Smooth muscle cell (in vitro differentiated cells): ENCODE data around the gene LRRFIP1. TPM values are rescaled to one million over a fixed set of nuclear protein-coding genes. Genes with fewer than 3 reads are reported as not detected.

Experiments used
- DNase-seq: peaks from one replicate; lab custom pipeline; 2025; ENCODE audit not compliant: unreplicated experiment; lab: John Stamatoyannopoulos, UW
- H2AFZ ChIP-seq: fragments of 200-600 bp; sonication (generic); 2 replicates; pipeline ENCODE4 v1.6.0; 2016; ENCODE audit warnings: antibody characterized with exemption, low read depth, mild to moderate bottlenecking
- H3F3A ChIP-seq: fragments of 200-600 bp; sonication (generic); 2 replicates; pipeline ENCODE4 v1.6.0; 2017; ENCODE audit warnings: antibody characterized with exemption, low read depth
- H3K27ac ChIP-seq: fragments of 200-600 bp; sonication (generic); 2 replicates; pipeline ENCODE4 v1.5.1; 2016; ENCODE audit warnings: low read depth, mild to moderate bottlenecking
- H3K27me3 ChIP-seq: fragments of 200-600 bp; sonication (generic); 2 replicates; pipeline ENCODE4 v1.6.1; 2016; ENCODE audit warnings: low read depth, mild to moderate bottlenecking
- H3K36me3 ChIP-seq: fragments of 200-600 bp; sonication (generic); 2 replicates; pipeline ENCODE4 v1.5.1; 2016; ENCODE audit warnings: low read depth
- H3K4me1 ChIP-seq: fragments of 200-600 bp; sonication (generic); 2 replicates; pipeline ENCODE4 v1.5.1; 2016; ENCODE audit warnings: low read depth
- H3K4me2 ChIP-seq: fragments of 200-600 bp; sonication (generic); 2 replicates; pipeline ENCODE4 v1.6.0; 2016; ENCODE audit warnings: mild to moderate bottlenecking
- H3K4me3 ChIP-seq: fragments of 200-600 bp; sonication (generic); 2 replicates; pipeline ENCODE4 v1.5.1; 2016; ENCODE audit warnings: mild to moderate bottlenecking
- H3K79me2 ChIP-seq: fragments of 200-600 bp; sonication (generic); 2 replicates; pipeline ENCODE4 v1.6.0; 2016; ENCODE audit warnings: low read depth, mild to moderate bottlenecking
- H3K9ac ChIP-seq: fragments of 200-600 bp; sonication (generic); 2 replicates; pipeline ENCODE4 v1.6.0; 2016; ENCODE audit warnings: low read depth
- H3K9me3 ChIP-seq: fragments of 200-600 bp; sonication (generic); replicated peaks from 2 replicates; pipeline ENCODE4 v1.5.1; 2016; ENCODE audit warnings: low read depth
- H4K20me1 ChIP-seq: fragments of 200-600 bp; sonication (generic); 2 replicates; pipeline ENCODE4 v1.6.0; 2016; ENCODE audit warnings: low read depth
- CTCF ChIP-seq: fragments of 200-600 bp; sonication (generic); IDR thresholded peaks from 2 replicates; pipeline ENCODE4 v1.5.1; 2017; ENCODE audit warnings: borderline replicate concordance, mild to moderate bottlenecking, antibody characterized with exemption; ENCODE audit not compliant: insufficient read depth, poor library complexity, severe bottlenecking
- WGBS: methylation state at CpG from one replicate; pipeline ENCODE4 v1.1.7; 2016; ENCODE audit warnings: low lambda C conversion rate; 5-methylcytosine and 5-hydroxymethylcytosine counted together
- polyA plus RNA-seq: library from polyadenylated mRNA; unstranded; fragments of >200 nt; fragmentation: Nextera tagmentation; extraction: Ambion mirVana; gene quantifications from 2 replicates; pipeline ENCODE4 v1.2.1, GENCODE V29; 2016
- total RNA-seq: library from RNA; depleted of rRNA; stranded (reverse); fragments of >200 nt; gene quantifications from 2 replicates; pipeline ENCODE4 v1.2.3, GENCODE V29; 2014

The LRRFIP1 gene
- total and polyA plus RNA-seq, 2 experiments from 2014 or later: 36.2 to 65.1 TPM

- Histone ChIP-seq H3K27me3 (no peaks in the 10 kb centered on the region), H3K79me2 (peaks cover 68% of the 10 kb centered on the region), H3K4me2 (no peak overlapping the region), H4K20me1 (peaks cover 87% of the 10 kb centered on the region), H2AFZ (no peak overlapping the region), H3F3A (no peaks in the 10 kb centered on the region), H3K36me3 (no peaks in the 10 kb centered on the region), H3K27ac (no peak overlapping the region), H3K9ac (no peak overlapping the region), H3K9me3 (no peaks in the 10 kb centered on the region), H3K4me3 (no peak overlapping the region), H3K4me1 (peaks cover 3% of the 10 kb centered on the region)
- TF ChIP-seq CTCF: no peak
- 88% methylated on average over 27 of the region's 27 CpGs for WGBS
- DNase-seq: no peak
Measured at GRCh38 chr2:237708491-237708890, 81.1 kb downstream of the LRRFIP1 start.

- no peak overlapping the region for H3K27ac ChIP-seq
- TF ChIP-seq CTCF: no peak
- WGBS: 89% methylated on average over 6 of the region's 6 CpGs
- H2AFZ ChIP-seq: no peak overlapping the region
- no peaks in the 10 kb centered on the region for H3K9me3 ChIP-seq
- H3K27me3 ChIP-seq: no peaks in the 10 kb centered on the region
- DNase-seq: no peak
- H4K20me1 ChIP-seq: peaks cover 90% of the 10 kb centered on the region
- no peaks in the 10 kb centered on the region for H3K36me3 ChIP-seq
- peaks cover 3% of the 10 kb centered on the region for H3K4me1 ChIP-seq
- H3K79me2 ChIP-seq: peaks cover 72% of the 10 kb centered on the region
- H3F3A ChIP-seq: peaks cover 2% of the 10 kb centered on the region
- H3K4me3 ChIP-seq: no peak overlapping the region
- H3K4me2 ChIP-seq: no peak overlapping the region
- no peak overlapping the region for H3K9ac ChIP-seq
Measured at GRCh38 chr2:237708961-237709360, 81.6 kb downstream of the LRRFIP1 start.

- Histone ChIP-seq H2AFZ (no peak overlapping the region), H3K4me1 (peaks cover 17% of the 10 kb centered on the region), H3K9ac (no peak overlapping the region), H3K27me3 (no peaks in the 10 kb centered on the region), H3K36me3 (no peaks in the 10 kb centered on the region), H3K4me3 (no peak overlapping the region), H3K9me3 (no peaks in the 10 kb centered on the region), H3K79me2 (peaks cover 55% of the 10 kb centered on the region), H3K4me2 (no peak overlapping the region), H3K27ac (no peak overlapping the region), H4K20me1 (peaks cover 80% of the 10 kb centered on the region), H3F3A (peaks cover 14% of the 10 kb centered on the region)
- WGBS: 92% methylated on average over 31 of the region's 31 CpGs
- DNase-seq: no peak
- TF ChIP-seq CTCF: no peak
Measured at GRCh38 chr2:237711458-237712150, 84.2 kb downstream of the LRRFIP1 start.
